HepG2 (cell line): Measurements from ENCODE around the gene CMIP. TPM values are rescaled to one million over a fixed set of nuclear protein-coding genes. Genes with fewer than 3 reads are reported as not detected.
A peak's percentile ranks its signal among the peaks of the same experiment; 100 is the strongest.

Source experiments
- ADNP ChIP-seq: sonication (generic); formaldehyde crosslinking; IDR thresholded peaks from 2 replicates; pipeline ENCODE4 v1.4.0; 2020; ENCODE audit warnings: missing genetic modification reagents
- BRD4 ChIP-seq: sonication (generic); formaldehyde crosslinking; IDR thresholded peaks from 2 replicates; pipeline ENCODE4 v1.4.0; 2020; ENCODE audit warnings: missing genetic modification reagents
- CSRNP1 ChIP-seq: sonication (generic); formaldehyde crosslinking; IDR thresholded peaks from 2 replicates; pipeline ENCODE4 v1.8.1; 2023; ENCODE audit warnings: mild to moderate bottlenecking, missing genetic modification reagents
- HIVEP1 ChIP-seq: sonication (generic); formaldehyde crosslinking; IDR thresholded peaks from 2 replicates; pipeline ENCODE4 v1.4.0; 2020; ENCODE audit warnings: mild to moderate bottlenecking, missing genetic modification reagents
- HNF4A ChIP-seq: sonication (generic); formaldehyde crosslinking; IDR thresholded peaks from 2 replicates; pipeline ENCODE4 v1.4.0; 2020; ENCODE audit warnings: missing genetic modification reagents
- NFATC3 ChIP-seq: sonication (generic); formaldehyde crosslinking; IDR thresholded peaks from 2 replicates; pipeline ENCODE4 v1.5.1; 2020; ENCODE audit warnings: mild to moderate bottlenecking, missing genetic modification reagents
- NFIB ChIP-seq: sonication (generic); formaldehyde crosslinking; IDR thresholded peaks from 2 replicates; pipeline ENCODE4 v1.9.0; 2021; ENCODE audit warnings: missing genetic modification reagents, mild to moderate bottlenecking, borderline replicate concordance
- PRPF4 ChIP-seq: fragments of 200-400 bp; formaldehyde crosslinking; IDR thresholded peaks from 2 replicates; pipeline ENCODE4 v1.6.1; 2016; ENCODE audit warnings: low read length, low read depth; ENCODE audit not compliant: poor library complexity, severe bottlenecking
- PTBP1 ChIP-seq: fragments of 200-400 bp; formaldehyde crosslinking; IDR thresholded peaks from 2 replicates; pipeline ENCODE4 v1.6.1; 2018; ENCODE audit warnings: low read length, low read depth; ENCODE audit not compliant: poor library complexity, severe bottlenecking
- SATB2 ChIP-seq: sonication (generic); formaldehyde crosslinking; IDR thresholded peaks from 2 replicates; pipeline ENCODE4 v1.5.0; 2020; ENCODE audit warnings: missing genetic modification reagents
- SP2 ChIP-seq: sonication (generic); formaldehyde crosslinking; IDR thresholded peaks from 2 replicates; pipeline ENCODE4 v1.5.1; 2020; ENCODE audit warnings: mild to moderate bottlenecking, missing genetic modification reagents
- TAF1 ChIP-seq: sonication (generic); formaldehyde crosslinking; IDR thresholded peaks from 2 replicates; pipeline ENCODE4 v1.4.0; 2020; ENCODE audit warnings: missing genetic modification reagents
- TMF1 ChIP-seq: sonication (generic); formaldehyde crosslinking; IDR thresholded peaks from 2 replicates; pipeline ENCODE4 v1.8.1; 2022; ENCODE audit warnings: low read depth, missing genetic modification reagents
- ZBTB8A ChIP-seq: sonication (generic); formaldehyde crosslinking; IDR thresholded peaks from 2 replicates; pipeline ENCODE4 v1.4.0; 2020; ENCODE audit warnings: mild to moderate bottlenecking, low read depth, missing genetic modification reagents, borderline replicate concordance
- ZNF256 ChIP-seq: sonication (generic); formaldehyde crosslinking; conservative IDR thresholded peaks from 2 replicates; pipeline ENCODE4 v1.4.0; 2020; ENCODE audit warnings: missing genetic modification reagents
- ZNF564 ChIP-seq: sonication (generic); formaldehyde crosslinking; IDR thresholded peaks from 2 replicates; pipeline ENCODE4 v1.8.1; 2023; ENCODE audit warnings: mild to moderate bottlenecking, missing genetic modification reagents
- polyA plus RNA-seq, 8 experiments: library from polyadenylated mRNA; depleted of rRNA in 3 of 8; stranded (reverse) in 7 of 8; unstranded in 1 of 8; fragments of >200 nt; fragmentation: Illumina TruSeq in 4 of 8; extraction: Trizol in 4 of 8; gene quantifications; 2 replicates each; pipeline versions ENCODE4 v1.2.1 to v1.2.3, GENCODE V29; 2011 to 2016; ENCODE audit warnings: low read depth in 4 of 8, missing spikeins in 1 of 8, mixed read lengths in 1 of 8; ENCODE audit not compliant: insufficient read depth in 1 of 8
- total RNA-seq, 5 experiments: library from RNA; depleted of rRNA; stranded (reverse); fragments of >200 nt; fragmentation: Illumina TruSeq; extraction: Trizol; gene quantifications; 2 replicates each; pipeline ENCODE4 v1.2.3, GENCODE V29; 2016; ENCODE audit warnings: low read depth in 1 of 5
- TF ChIP-seq, protein P1 (sequence below): sonication (generic); formaldehyde crosslinking; IDR thresholded peaks from 2 replicates; pipeline ENCODE4 v1.8.1; 2023; ENCODE audit warnings: missing genetic modification reagents, inconsistent platforms, borderline replicate concordance
- TF ChIP-seq, protein P2 (sequence below): sonication (generic); formaldehyde crosslinking; IDR thresholded peaks from 2 replicates; pipeline ENCODE4 v1.5.0; 2020; ENCODE audit warnings: missing genetic modification reagents, mild to moderate bottlenecking, borderline replicate concordance
- TF ChIP-seq, protein P3 (sequence below): sonication (generic); formaldehyde crosslinking; IDR thresholded peaks from 2 replicates; pipeline ENCODE4 v1.4.0; 2020; ENCODE audit warnings: missing genetic modification reagents
- TF ChIP-seq, protein P4 (sequence below): sonication (generic); formaldehyde crosslinking; IDR thresholded peaks from 2 replicates; pipeline ENCODE4 v1.9.0; 2022; ENCODE audit warnings: missing genetic modification reagents, mild to moderate bottlenecking, borderline replicate concordance
- TF ChIP-seq, protein P5 (sequence below): sonication (generic); formaldehyde crosslinking; IDR thresholded peaks from 2 replicates; pipeline ENCODE4 v1.8.1; 2022; ENCODE audit warnings: low read depth, mild to moderate bottlenecking, missing genetic modification reagents

CMIP gene
- total and polyA plus RNA-seq, 2 of the 13 experiments (the other 11 are each of a cell fraction or from before 2014, with no cell fraction given) = 10.9 to 18.1 TPM

DNA sequence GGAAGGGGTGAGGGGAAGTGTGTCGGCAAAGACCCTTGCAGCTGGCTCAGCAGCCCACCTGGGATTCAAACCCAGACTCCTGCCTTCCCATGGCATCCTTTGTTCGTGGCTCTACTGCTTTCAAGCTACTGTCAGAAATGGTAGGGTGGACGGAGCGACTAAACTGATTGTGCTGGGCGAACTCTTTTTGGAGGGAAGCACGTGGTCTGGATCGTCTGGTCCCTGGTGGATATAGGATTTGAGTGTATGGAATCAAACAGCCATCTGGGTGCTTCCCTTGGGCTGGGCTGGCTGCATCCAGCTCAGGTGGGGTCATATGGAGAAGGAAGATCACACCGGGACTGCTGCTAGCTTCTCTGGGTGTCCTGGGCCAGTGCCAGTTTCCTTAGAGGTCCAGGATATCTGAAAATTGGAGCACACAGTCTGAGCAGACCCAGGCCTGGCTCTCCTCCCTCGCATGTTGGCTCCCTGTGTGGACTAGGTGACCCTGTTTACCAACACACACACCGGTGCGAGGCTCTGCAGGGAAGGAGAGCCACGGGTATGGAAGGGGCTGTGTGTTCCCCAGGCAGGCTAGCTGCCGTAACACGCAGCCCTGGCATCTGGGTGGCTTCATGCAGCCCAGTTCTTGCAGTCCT, 8.6 kb downstream of the CMIP start (continued):
- no peak for TF ChIP-seq ADNP (CRISPR knock-in tag)
- no peak for TF ChIP-seq BRD4 (CRISPR knock-in tag)
- TF ChIP-seq, protein P1, sequence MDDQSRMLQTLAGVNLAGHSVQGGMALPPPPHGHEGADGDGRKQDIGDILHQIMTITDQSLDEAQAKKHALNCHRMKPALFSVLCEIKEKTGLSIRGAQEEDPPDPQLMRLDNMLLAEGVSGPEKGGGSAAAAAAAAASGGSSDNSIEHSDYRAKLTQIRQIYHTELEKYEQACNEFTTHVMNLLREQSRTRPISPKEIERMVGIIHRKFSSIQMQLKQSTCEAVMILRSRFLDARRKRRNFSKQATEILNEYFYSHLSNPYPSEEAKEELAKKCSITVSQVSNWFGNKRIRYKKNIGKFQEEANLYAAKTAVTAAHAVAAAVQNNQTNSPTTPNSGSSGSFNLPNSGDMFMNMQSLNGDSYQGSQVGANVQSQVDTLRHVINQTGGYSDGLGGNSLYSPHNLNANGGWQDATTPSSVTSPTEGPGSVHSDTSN (CRISPR knock-in tag) = no peak
- TF ChIP-seq PTBP1 = no peak
- TF ChIP-seq, protein P2, sequence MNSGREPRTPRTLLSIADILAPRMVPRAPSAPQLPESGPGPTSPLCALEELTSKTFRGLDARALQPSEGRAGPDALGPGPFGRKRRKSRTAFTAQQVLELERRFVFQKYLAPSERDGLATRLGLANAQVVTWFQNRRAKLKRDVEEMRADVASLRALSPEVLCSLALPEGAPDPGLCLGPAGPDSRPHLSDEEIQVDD (CRISPR knock-in tag) = 0 out of 2 replicates have a peak, but pooled peaks have one; percentile 36
- TF ChIP-seq CSRNP1 (CRISPR knock-in tag) = no peak
- TF ChIP-seq TMF1 (CRISPR knock-in tag) = no peak
- TF ChIP-seq SP2 (CRISPR knock-in tag) = no peak
- peak; percentile 15; the same call in 1 of the 2 replicates for TF ChIP-seq HNF4A (CRISPR knock-in tag)
- TF ChIP-seq ZNF564 (CRISPR knock-in tag) = no peak
- TF ChIP-seq NFATC3 (CRISPR knock-in tag) = no peak
- TF ChIP-seq, protein P3, sequence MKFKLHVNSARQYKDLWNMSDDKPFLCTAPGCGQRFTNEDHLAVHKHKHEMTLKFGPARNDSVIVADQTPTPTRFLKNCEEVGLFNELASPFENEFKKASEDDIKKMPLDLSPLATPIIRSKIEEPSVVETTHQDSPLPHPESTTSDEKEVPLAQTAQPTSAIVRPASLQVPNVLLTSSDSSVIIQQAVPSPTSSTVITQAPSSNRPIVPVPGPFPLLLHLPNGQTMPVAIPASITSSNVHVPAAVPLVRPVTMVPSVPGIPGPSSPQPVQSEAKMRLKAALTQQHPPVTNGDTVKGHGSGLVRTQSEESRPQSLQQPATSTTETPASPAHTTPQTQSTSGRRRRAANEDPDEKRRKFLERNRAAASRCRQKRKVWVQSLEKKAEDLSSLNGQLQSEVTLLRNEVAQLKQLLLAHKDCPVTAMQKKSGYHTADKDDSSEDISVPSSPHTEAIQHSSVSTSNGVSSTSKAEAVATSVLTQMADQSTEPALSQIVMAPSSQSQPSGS (CRISPR knock-in tag) = no peak
- no peak for TF ChIP-seq ZNF256
- no peak for TF ChIP-seq NFIB
- TF ChIP-seq HIVEP1 (CRISPR knock-in tag) = no peak
- TF ChIP-seq TAF1 (CRISPR knock-in tag) = no peak
- TF ChIP-seq ZBTB8A = no peak
- TF ChIP-seq, protein P4, sequence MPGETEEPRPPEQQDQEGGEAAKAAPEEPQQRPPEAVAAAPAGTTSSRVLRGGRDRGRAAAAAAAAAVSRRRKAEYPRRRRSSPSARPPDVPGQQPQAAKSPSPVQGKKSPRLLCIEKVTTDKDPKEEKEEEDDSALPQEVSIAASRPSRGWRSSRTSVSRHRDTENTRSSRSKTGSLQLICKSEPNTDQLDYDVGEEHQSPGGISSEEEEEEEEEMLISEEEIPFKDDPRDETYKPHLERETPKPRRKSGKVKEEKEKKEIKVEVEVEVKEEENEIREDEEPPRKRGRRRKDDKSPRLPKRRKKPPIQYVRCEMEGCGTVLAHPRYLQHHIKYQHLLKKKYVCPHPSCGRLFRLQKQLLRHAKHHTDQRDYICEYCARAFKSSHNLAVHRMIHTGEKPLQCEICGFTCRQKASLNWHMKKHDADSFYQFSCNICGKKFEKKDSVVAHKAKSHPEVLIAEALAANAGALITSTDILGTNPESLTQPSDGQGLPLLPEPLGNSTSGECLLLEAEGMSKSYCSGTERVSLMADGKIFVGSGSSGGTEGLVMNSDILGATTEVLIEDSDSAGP (CRISPR knock-in tag) = peak; percentile 64
- no peak for TF ChIP-seq PRPF4
- no peak for TF ChIP-seq SATB2 (CRISPR knock-in tag)
- TF ChIP-seq, protein P5, sequence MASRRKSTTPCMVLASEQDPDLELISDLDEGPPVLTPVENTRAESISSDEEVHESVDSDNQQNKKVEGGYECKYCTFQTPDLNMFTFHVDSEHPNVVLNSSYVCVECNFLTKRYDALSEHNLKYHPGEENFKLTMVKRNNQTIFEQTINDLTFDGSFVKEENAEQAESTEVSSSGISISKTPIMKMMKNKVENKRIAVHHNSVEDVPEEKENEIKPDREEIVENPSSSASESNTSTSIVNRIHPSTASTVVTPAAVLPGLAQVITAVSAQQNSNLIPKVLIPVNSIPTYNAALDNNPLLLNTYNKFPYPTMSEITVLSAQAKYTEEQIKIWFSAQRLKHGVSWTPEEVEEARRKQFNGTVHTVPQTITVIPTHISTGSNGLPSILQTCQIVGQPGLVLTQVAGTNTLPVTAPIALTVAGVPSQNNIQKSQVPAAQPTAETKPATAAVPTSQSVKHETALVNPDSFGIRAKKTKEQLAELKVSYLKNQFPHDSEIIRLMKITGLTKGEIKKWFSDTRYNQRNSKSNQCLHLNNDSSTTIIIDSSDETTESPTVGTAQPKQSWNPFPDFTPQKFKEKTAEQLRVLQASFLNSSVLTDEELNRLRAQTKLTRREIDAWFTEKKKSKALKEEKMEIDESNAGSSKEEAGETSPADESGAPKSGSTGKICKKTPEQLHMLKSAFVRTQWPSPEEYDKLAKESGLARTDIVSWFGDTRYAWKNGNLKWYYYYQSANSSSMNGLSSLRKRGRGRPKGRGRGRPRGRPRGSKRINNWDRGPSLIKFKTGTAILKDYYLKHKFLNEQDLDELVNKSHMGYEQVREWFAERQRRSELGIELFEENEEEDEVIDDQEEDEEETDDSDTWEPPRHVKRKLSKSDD (CRISPR knock-in tag) = no peak
